HG02642 (cell line): ENCODE results near the gene GPATCH8.

Source experiments
- ATAC-seq: cut with Tn5 transposase; IDR thresholded peaks from one replicate; pipeline ENCODE4 v1.9.1; 2021; ENCODE audit warnings: mild to moderate bottlenecking; ENCODE audit not compliant: unreplicated experiment, poor library complexity

The GPATCH8 gene

DNA sequence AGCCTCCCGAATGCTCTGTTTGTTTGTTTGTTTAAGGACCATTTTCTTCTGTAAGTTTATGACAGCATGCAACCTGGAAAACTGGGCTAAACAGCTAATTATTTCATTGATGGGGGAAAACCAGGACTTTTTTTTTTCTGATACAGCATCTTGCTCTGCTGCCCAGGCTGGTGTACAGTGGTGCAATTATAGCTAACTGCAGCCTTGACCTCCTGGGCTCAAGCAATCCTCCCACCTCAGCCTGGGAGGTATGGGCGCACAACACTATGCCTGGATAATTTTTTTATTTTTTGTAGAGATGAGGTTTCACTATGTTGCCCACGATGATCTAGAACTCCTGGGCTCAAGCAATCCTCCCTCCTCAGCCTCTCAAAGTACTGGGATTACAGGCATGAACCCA, 37.3 kb downstream of the GPATCH8 start:
- ATAC-seq = no peak

DNA sequence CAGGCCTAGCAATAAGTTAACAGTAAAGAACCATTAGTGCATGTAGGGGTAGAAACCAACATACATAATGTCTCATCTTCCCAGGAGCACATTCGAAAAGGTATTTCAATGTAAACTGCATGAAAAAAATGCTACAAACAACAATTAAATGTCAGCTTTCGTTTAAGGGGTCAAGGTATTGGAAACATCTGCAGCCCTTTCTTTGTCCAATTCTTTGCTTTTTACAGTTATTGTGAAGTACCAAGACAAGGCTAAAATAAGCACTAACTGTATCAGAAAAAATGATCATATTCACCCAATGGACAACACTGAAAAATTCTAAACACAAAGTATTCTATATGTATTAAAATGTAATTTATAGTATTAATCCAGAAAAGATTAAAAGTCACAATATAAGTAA, 37.9 kb downstream of the GPATCH8 start:
- no peak for ATAC-seq

DNA sequence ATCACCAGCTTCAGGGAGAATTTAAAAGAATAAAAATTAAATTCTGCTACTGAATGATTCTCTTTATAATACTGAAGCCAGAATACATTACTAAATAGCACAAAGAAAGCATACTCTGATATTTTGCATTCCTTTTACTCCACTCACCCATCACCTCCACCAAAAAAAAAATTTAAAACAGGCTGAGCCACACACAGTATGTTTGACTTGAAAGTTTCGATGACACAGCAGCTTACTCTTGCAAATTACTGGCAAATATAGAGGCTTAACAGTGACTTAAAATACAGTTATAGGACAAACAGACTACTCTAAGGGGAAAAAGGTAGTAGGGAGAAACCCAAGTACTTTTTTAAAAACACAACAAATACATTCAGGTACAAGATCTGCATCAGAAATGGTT, 39.2 kb downstream of the GPATCH8 start:
- no peak for ATAC-seq

DNA sequence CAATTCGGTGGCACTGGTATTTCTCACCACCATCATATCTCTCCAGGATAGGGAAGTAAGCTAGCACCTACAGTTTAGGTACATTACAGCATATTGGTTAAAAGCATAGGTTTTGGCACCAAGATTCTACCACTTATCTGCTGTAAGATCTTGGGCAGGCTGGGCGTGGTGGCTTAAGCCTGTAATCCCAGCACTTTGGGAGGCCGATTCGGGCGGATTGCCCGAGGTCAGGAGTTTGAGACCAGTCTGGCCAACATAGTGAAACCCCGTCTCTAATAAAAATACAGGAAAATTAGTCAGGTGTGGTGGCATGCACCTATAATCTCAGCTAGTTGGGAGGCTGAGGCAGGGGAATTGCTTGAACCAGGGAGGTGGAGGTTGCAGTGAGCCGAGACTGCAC, 51.4 kb downstream of the GPATCH8 start:
- no peak for ATAC-seq

DNA sequence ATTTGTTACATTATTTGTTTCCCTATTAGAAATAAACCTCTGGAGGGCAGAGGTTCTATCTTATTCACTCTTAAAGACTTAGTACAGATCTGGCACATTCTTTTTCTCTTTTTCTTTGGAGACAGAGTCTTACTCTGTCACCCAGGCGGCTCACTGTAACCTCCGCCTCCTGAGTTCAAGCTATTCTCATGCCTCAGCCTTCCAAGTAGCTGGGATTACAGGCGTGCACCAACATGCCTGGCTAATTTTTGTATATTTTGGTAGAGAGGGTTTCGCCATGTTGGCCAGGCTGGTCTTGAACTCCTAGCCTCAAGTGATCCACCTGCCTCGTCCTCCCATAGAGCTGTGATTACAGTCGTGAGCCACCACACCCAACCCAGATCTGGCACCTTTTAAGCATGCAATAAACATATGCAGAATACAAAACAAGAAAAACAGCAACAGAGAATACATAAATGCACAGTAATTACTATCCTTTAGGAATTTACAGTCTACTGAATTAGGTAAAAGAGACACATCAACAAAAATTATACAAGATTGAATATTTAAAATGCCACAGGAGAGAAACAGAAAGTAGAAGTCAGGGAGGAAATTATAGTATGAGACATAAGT, 52.1 kb downstream of the GPATCH8 start:
- no peak for ATAC-seq

DNA sequence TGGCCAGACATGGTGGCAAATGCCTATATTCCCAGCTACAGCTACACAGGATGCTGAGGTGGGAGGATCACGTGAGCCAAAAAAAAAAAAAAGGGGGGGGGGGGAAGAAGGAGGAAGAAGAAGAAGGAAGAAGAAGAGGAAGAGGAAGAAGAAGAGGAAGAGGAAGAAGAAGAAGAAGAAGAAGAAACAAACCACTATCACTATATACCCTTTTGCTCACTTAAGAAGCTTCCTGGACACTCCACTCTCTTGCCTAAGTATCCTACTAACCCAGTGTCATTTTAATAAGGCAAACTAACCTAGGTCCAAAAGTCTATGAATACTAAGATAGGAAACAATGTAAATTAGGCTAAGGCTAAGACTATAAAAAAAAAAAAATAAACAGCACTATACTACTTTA, 54.8 kb downstream of the GPATCH8 start:
- ATAC-seq = no peak

DNA sequence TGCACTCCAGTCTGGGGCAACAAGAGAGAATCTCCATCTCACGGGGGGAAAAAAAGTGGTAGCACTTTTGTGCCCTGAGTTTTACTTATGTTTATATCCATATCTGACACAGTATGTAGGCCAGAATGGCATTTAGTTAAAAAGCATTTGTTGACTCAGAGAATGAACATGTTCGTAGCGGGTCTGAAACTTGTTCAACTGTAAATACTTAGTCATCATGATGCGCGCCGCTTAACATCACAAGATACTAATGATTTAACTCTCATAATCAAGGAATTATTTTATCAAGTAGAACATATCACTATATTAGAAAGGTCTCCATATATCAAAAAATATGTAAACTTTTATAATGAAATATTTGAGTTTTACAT, 58.5 kb downstream of the GPATCH8 start:
- no peak for ATAC-seq

DNA sequence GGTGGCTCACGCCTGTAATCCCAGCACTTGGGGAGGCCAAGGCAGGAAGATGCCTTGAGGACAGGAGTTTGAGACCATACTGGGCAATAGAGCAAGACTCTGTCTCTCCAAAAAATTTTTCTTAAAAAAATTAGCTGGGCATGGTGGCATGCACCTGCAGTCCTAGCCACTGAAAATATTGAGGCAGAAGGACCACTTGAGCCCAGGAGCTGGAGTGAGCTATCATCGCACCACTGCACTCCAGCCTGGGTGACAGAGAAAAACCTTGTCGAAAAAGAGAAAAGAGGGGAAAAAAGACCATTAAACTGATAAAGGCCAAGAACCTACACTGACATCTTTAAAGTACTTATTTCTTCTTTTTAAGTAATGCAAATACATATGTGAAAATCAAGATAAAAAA, 60.4 kb downstream of the GPATCH8 start:
- ATAC-seq = no peak

DNA sequence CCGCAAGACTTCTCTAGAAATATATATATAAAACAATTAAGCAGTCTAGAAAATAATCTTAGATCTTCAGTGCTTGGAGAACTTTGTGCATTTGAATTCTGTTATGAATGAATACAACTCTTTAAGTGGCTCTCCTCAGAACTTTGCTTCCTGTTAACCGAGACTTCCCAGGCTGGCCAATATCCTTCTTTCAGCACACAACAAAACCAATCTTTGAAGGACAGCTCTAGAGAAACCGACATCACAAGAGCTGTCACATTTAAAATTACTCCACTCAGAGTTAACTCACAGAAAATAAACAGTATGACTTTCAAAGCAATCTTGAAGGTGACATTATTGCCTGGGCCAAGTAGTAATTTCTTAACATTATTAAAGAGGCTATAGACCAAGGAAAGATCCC, 64.0 kb downstream of the GPATCH8 start:
- no peak for ATAC-seq

DNA sequence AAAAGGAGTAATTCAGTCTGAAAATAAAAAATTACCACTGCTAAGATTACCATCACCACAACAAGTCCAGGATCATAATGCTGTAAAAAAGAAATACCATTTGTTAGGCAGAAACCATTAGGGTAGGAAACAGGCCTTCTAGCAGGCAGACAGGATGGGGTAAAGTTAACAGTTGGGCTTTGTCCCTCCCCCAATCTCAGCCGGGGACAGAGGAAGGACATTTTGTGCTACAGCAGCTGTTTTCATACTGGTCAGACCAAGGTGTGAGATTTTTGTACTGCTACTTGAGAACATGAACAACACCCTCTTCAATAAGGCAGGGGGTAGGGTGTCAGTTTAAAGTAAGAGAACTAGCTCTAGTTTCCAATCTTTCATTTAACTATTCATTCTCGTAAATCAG, 64.6 kb downstream of the GPATCH8 start:
- no peak for ATAC-seq

DNA sequence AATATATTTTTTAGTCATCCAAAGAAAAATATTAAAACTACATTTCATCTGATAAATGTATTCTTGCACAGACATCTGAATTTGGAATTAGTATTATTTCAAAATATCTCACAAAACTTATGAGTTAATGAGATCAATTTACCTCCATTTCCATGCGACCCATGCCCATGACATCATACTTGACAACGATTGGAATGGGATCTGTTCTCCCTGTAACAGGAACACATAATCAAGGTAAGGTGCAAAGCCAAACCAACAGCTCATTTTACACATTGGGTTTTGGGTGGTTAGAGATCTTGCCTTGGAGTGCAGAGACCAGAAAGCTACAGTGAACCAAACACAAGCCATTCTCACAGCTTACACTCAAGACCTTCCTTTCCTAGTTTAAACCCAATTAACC, 66.9 kb downstream of the GPATCH8 start:
- ATAC-seq = no peak

DNA sequence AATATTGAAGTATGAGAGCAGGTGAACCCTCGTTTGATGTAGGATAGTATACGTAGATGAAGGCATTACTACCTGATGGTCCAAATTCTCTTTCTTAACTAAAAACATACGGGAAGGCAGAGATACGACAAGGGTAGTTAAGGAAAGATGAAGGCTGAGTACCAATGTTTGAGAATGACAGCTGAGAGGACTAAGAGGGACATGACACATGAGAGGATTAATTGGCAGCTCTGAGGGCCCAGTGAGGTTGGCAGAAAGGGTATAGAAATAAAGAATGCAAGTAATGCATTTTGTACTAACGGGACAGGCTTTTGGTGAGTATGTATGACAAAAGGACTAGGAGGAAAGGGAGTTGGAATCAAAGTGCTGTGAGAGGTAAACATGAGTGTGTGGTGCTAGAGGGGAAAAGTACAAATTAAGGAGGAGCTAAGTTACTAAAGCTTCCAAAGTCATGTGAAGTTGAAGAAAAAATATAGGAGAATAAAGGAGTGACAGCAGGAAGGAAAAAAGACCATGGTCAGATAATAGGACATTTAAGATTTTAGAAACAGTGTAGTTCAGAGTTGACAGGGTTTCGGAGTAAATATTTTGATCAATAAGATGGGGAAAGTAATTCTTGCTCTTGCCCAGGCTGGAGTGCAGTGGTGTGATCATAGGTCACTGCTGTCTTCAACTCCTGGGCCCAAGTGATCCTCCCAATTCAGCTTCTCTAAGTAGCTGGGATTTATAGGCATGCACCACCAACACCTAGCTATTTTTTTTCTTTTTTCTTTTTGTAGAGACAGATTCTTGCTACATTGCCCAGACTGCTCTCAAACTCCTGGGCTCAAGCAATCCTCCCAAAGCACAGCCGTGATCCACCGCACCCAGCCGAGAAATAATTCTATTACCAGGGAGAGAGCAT, 70.7 kb downstream of the GPATCH8 start:
- ATAC-seq = no peak

DNA sequence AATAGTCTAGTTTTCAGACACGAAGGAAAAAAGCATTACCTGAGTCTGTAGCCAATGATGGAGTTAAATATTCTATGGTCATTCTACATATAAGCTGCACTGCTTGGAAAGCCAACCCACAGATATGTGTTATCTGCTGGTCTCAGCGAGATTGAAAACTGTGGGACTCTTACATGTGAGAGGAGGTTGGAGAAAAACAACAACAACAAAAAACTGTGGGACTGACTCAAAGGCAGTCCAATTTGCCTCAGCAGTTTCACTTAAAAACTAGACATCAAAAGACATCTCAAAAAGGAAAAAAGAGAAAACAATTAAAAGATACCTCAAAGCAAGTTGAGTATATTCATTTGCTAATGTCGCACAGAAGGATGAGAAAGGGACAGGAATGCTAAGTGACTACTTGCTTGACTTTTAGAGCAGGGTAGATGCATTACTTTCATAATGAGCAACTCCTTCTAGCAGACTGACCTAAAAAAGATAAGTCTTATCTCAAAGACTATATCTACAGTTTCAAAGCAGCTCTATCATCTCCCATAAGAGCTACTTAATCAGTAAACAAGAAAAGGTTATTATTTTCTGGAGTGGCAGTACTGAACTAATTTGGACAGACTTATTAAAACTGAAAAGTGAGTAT, 78.3 kb downstream of the GPATCH8 start:
- no peak for ATAC-seq

DNA sequence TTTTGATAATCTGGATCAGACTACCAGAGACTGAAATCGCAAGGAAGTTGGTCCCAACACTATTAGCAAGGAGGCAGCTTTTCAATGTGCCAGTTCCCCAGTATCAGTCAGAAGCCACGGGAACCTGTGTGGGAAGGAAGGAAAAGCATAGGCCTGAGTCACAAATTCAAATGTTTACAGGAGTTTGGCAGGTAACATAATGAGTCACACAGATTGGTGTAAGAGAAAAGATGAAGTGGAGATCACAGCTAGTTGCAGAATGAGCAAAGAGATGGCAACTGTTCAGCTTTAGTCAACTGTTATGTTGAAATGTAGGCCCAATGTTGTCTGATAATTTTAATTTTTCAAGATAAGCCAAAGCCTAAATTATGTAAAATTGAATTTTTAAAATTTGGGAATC, 85.7 kb downstream of the GPATCH8 start:
- ATAC-seq = no peak

DNA sequence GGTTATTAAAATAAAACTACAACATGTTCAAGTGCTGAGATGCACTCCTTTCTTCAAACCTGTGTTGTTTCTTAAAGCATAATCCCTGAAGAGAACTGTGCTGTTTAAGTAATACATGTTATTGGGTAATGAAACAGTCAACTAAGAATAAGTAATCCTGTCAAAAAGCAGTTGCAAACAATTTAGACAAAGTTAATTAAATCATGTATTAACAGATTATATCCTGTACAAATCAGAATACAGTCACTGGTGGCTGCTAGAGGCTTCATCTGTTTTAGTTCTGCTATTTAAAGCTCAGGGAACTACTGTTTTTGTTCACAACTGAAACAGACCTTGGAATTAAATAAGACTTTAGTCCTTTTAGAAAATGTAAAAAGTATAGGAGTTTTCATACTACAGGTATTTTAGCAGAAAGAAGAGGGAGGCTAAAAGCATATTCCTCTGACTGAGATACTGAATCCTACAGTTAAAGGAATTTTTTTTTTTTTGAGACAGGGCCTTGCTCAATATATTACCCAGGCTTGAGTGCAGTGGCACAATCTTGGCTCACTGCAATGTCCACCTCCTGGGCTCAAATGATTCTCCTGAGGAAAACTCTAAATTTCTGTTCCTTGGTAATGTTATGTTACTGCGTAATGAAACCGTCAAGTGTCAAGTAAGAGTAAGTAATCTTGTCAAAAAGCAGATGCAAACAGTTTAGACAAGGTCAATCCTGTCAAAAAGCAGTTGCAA, 86.5 kb downstream of the GPATCH8 start:
- ATAC-seq = no peak

DNA sequence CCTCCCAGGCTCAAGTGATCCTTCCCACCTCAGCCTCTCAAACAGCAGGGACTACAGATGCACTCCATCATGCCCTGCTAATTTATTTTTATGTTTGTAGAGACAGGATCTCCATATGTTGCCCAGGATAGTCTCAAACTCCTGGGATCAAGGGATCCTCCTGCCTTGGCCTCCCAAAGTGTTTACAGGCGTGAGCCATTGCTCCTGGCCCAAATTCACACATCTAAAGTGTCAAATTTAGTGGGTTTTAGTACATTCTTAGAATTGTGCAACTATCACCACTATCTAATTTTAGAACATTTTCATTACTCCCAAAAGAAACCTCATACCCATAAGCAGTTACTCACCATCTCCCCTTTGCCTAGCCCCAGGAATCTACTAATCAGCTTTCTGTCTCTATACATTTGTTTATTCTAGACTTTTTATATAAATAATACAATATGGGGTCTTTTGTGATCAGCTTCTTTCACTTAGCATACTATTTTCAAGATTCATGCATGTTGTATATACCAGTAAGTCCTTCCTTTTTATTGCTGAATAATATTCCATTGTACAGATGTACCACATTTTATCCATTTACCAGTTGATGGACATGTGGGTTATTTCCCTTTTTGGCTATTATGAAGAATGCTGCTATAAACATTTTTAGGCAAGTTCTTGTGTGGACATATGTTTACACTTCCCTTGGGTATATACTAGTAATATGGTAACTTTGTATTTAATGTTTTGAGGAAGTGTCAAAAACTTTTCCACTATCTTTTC, 88.6 kb downstream of the GPATCH8 start:
- ATAC-seq = no peak

DNA sequence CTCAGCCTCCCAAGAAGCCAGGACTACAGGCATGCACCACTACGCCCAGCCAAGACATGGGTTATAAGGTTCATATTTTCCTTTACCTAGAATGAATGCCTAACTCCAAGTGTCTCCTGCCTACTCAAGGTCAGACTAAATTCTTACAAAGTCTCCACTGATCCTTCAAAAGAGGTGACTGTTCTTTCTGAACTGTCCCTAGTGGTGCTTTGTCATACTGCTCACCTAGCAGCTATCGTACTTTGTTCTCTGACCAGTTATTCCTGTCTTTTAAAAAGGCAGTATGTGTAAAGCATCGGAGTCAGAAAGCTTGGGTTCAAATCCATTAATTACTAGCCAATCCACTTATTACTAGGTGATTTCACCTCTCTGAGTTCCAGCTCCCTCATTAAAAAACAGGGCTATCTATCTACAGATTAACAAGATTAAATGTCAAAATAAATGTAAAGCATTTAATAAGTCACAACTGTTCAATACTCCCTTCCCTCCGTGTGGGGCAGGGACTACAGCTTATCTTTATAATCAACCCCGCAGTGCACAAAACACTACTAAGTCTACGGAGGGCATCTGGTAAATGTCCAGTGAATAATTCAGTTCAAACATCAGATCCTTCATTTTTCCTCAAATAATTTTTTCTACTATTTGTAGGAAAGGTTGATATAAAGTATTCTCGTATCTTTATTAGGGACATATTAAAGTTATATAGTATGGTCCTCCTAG, 93.7 kb downstream of the GPATCH8 start:
- no peak for ATAC-seq

DNA sequence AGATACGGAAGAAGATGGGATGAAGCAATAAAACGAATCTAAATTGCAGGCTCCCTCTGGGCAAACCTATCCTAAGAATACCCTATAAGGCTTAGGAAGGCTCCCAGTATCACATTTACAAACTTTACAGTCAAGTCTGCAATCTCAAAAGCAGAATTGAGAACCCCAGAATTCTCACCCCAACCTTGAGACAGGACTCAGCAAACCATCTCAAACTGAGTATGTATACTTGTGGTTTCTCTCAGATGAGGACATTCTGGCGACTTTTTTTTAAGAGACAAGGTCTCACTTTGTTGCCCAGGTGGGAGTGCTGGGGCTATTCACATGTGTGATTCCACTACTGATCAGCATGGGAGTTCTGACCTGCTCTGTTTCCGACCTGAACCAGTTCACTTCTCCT, 94.4 kb downstream of the GPATCH8 start:
- no peak for ATAC-seq

DNA sequence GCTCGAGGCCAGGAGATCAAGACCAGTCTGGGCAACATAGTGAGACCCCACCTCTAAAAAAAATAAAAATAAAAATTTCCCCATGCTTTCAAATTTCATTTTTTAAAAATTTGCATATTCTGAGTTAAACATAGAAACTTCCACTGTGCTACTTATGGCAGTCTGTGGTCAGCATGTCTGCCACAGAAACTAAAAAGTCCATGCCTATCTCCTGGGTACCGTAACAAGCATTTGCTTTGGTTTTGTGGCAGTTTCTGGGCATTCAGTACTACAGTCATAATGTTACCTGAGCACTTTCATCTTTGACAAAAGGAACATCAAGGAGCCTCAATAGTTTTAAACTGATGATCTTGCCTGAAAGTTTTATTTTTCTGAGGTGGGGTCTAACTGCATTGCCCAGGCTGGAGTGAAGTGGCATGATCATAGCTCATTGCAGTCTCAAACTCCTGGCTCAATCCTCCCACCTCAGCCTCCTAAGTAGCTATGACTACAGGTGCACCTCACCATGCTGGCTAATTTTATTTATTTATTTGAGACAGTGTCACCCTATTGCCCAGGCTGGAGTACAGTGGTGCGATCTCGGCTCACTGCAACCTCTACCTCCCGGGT, 100.5 kb downstream of the GPATCH8 start:
- ATAC-seq = no peak
